GM23248 (cell line): ENCODE measurements around the gene ZC3H7A. TPM values are rescaled to one million over a fixed set of nuclear protein-coding genes. Genes with fewer than 3 reads are reported as not detected.

ENCODE experiments used
- DNase-seq: peaks from one replicate; pipeline ENCODE4 v3.0.0-alpha.2; 2015
- H2AFZ ChIP-seq: fragments of 200-600 bp; sonication (generic); 2 replicates; pipeline ENCODE4 v1.6.1; 2016; ENCODE audit warnings: antibody characterized with exemption
- H3F3A ChIP-seq: fragments of 200-600 bp; sonication (generic); 2 replicates; pipeline ENCODE4 v1.6.1; 2016; ENCODE audit warnings: mild to moderate bottlenecking, antibody characterized with exemption, mixed run types; ENCODE audit not compliant: insufficient read depth
- H3K27ac ChIP-seq: fragments of 200-600 bp; sonication (generic); 2 replicates; pipeline ENCODE4 v1.5.1; 2016; ENCODE audit warnings: mild to moderate bottlenecking
- H3K27me3 ChIP-seq: fragments of 200-600 bp; sonication (generic); replicated peaks from 2 replicates; pipeline ENCODE4 v1.6.1; 2016; ENCODE audit warnings: mild to moderate bottlenecking; ENCODE audit not compliant: insufficient read depth
- H3K36me3 ChIP-seq: fragments of 200-600 bp; sonication (generic); 2 replicates; pipeline ENCODE4 v1.6.1; 2016; ENCODE audit warnings: low read depth, mild to moderate bottlenecking
- H3K4me1 ChIP-seq: fragments of 200-600 bp; sonication (generic); 2 replicates; pipeline ENCODE4 v1.6.1; 2016; ENCODE audit warnings: mild to moderate bottlenecking; ENCODE audit not compliant: insufficient read depth
- H3K4me2 ChIP-seq: fragments of 200-600 bp; sonication (generic); one replicate; pipeline ENCODE4 v1.6.1; 2016; ENCODE audit warnings: mild to moderate bottlenecking; ENCODE audit not compliant: unreplicated experiment
- H3K4me3 ChIP-seq: fragments of 200-600 bp; sonication (generic); 2 replicates; pipeline ENCODE4 v1.5.1; 2016; ENCODE audit warnings: mild to moderate bottlenecking
- H3K79me2 ChIP-seq: fragments of 200-600 bp; sonication (generic); 2 replicates; pipeline ENCODE4 v1.6.1; 2016; ENCODE audit warnings: mild to moderate bottlenecking; ENCODE audit not compliant: insufficient read depth
- H3K9ac ChIP-seq: fragments of 200-600 bp; sonication (generic); 2 replicates; pipeline ENCODE4 v1.6.1; 2016; ENCODE audit warnings: mild to moderate bottlenecking
- H3K9me2 ChIP-seq: fragments of 200-600 bp; sonication (generic); 2 replicates; pipeline ENCODE4 v1.6.1; 2016; ENCODE audit warnings: mixed run types, mild to moderate bottlenecking, moderate library complexity; ENCODE audit not compliant: insufficient read depth
- H3K9me3 ChIP-seq: fragments of 200-600 bp; sonication (generic); one replicate; pipeline ENCODE4 v1.6.1; 2017; ENCODE audit warnings: low read depth
- H4K20me1 ChIP-seq: fragments of 200-600 bp; sonication (generic); 2 replicates; pipeline ENCODE4 v1.6.0; 2016; ENCODE audit not compliant: insufficient read depth
- EZH2 ChIP-seq: fragments of 200-600 bp; sonication (generic); IDR thresholded peaks from 2 replicates; pipeline ENCODE4 v1.6.1; 2018; ENCODE audit warnings: antibody characterized with exemption, mild to moderate bottlenecking; ENCODE audit not compliant: insufficient read depth, poor library complexity, severe bottlenecking
- EZH2phosphoT487 ChIP-seq: fragments of 200-600 bp; sonication (generic); IDR thresholded peaks from 2 replicates; pipeline ENCODE4 v1.6.1; 2018; ENCODE audit warnings: antibody characterized with exemption, moderate library complexity, mild to moderate bottlenecking, low read depth; ENCODE audit not compliant: insufficient read depth
- WGBS, 2 experiments: methylation state at CpG; one replicate each; pipeline ENCODE4 v1.1.6; 2015 to 2017; ENCODE audit warnings: low lambda C conversion rate in 2 of 2, low coverage in 1 of 2; ENCODE audit errors: missing lambda C conversion rate in 2 of 2; 5-methylcytosine and 5-hydroxymethylcytosine counted together
- in situ Hi-C: fragments of 300-500 bp; cut with MboI; formaldehyde crosslinking; loops from 2 replicates; pipeline ENCODE4 v1.15.0; 2020
- polyA plus RNA-seq: library from polyadenylated mRNA; unstranded; fragments of >200 nt; fragmentation: Nextera tagmentation; extraction: Ambion mirVana; gene quantifications from 2 replicates; pipeline ENCODE4 v1.2.1, GENCODE V29; 2016
- total RNA-seq: library from RNA; depleted of rRNA; stranded (reverse); fragments of >200 nt; shearing (Covaris generic); gene quantifications from 2 replicates; pipeline ENCODE4 v1.2.3, GENCODE V29; 2014

Gene ZC3H7A
- total and polyA plus RNA-seq, 2 experiments from 2014 or later, result 33.6 to 48.0 TPM

DNA sequence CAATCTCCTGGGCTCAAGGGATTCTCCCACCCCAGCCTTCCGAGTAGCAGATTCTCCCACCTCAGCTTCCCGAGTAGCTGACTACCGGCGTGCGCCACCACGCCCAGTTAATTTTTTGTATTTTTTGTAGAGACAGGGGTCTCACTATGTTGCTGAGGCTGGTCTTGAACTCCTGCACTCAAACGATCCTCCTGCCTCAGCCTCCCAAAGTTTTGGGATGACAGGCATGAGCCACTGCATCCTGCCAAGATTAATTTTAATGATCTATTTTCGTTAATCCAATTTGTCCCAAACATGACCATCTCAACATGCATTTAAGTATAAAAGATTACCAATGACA, 1.2 kb downstream of the ZC3H7A start:
- 35 to 43% methylated on average over 8 of the region's 8 CpGs for WGBS, 2 experiments
- Histone ChIP-seq H3K9ac (peak overlapping the region; percentile 98), H3K9me3 (no peaks in the 10 kb centered on the region), H2AFZ (peak overlapping the region; percentile 34; the same call in 1 of the 2 replicates), H3K4me1 (peaks cover 49% of the 10 kb centered on the region), H4K20me1 (0 out of 2 replicates have a peak, but pooled peaks cover 13% of the 10 kb centered on the region), H3K27ac (peak overlapping the region; percentile 90), H3K9me2 (no peaks in the 10 kb centered on the region; the same call in 1 of the 2 replicates), H3K36me3 (no peaks in the 10 kb centered on the region; the same call in 1 of the 2 replicates), H3K79me2 (peaks cover 82% of the 10 kb centered on the region), H3F3A (peaks cover 52% of the 10 kb centered on the region), H3K4me3 (peak overlapping the region; percentile 85), H3K27me3 (no peaks in the 10 kb centered on the region), H3K4me2 (peak overlapping the region; percentile 86)
- TF ChIP-seq EZH2phosphoT487 (no peak), EZH2 (no peak)
- no peak for DNase-seq
- in situ Hi-C loops, result no loop called here

DNA sequence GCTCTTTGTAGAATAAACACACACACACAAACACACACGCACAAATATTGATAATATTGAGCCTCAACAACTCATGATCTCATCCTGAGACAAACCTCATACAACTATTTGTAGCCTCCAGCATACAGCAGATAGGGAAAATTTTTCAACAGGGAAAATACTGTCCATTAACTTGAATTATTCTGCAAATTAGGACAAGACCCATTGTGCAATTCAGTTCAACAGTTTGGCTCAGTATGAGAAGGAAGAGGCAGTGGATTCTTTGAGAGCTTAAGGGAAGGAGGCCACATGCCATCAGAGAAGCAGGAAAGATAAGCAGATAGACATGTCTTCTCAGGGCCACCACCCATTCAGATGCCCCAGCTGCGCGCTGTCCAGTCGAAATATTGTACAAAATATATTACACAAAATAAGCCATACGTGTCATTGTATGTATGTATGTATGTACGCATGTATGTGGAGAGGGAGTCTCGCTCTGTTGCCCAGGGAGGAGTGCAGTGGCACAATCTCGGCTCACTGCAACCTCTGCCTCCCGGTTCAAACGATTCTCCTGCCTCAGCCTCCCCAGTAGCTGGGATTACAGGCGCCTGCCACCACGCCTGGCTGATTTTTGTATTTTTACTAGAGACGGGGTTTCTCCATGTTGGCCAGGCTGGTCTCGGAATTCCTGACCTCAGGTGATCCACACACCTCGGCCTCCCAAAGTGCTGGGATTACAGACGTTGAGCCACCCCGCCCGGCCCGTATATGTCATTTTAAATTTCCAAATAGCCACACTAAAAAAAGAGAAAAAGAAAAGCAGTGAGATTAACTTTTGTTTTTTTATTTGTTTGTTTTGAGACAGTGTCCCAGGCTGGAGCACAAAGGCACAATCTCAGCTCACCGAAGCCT, 1.8 kb downstream of the ZC3H7A start:
- peak overlapping the region; percentile 98 for H3K9ac ChIP-seq
- DNase-seq, result peak; percentile 35

DNA sequence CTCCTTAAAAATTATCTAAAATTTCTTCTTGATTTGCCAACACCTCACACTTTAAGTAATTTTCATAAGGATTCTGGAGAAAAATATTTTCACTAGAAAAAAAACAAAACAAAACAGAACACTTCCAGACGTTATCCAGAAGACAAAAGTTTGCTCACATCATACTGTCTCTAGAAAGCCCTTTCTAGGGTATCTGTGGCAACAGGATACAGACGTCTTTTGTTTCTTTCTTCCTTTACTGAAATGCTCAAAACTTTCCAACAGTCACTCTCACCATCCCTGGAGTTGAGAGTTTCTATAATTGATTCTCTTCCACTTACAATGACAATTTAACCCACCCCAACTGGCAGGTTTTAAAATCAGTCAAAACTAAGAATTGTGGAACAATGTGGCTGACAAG, 2.6 kb downstream of the ZC3H7A start:
- H3K9me3 ChIP-seq, result no peaks in the 10 kb centered on the region
- H3K9ac ChIP-seq, result peak overlapping the region; percentile 98; the same call in 1 of the 2 replicates
- no peaks in the 10 kb centered on the region; the same call in 1 of the 2 replicates for H3K9me2 ChIP-seq
- DNase-seq, result no peak
- H3K36me3 ChIP-seq, result peaks cover 4% of the 10 kb centered on the region; the same call in 1 of the 2 replicates
- peaks cover 41% of the 10 kb centered on the region for H3F3A ChIP-seq
- H3K79me2 ChIP-seq, result peaks cover 90% of the 10 kb centered on the region
- 0 out of 2 replicates have a peak, but pooled peaks cover 22% of the 10 kb centered on the region for H4K20me1 ChIP-seq
- no peaks in the 10 kb centered on the region for H3K27me3 ChIP-seq
- no peak for TF ChIP-seq EZH2
- 26 to 43% methylated on average over 2 of the region's 2 CpGs for WGBS, 2 experiments
- H3K27ac ChIP-seq, result peak overlapping the region; percentile 90
- H3K4me2 ChIP-seq, result peak overlapping the region; percentile 86
- in situ Hi-C loops, result no loop called here
- peak overlapping the region; percentile 85; the same call in 1 of the 2 replicates for H3K4me3 ChIP-seq
- no peak overlapping the region for H2AFZ ChIP-seq
- peaks cover 42% of the 10 kb centered on the region for H3K4me1 ChIP-seq

More for the DNA sequence above, 1.8 kb downstream of the ZC3H7A start:
- Histone ChIP-seq H2AFZ (no peak overlapping the region), H3K4me2 (peak overlapping the region; percentile 86), H3K27me3 (no peaks in the 10 kb centered on the region), H3F3A (peaks cover 49% of the 10 kb centered on the region), H3K9me3 (no peaks in the 10 kb centered on the region), H3K27ac (peak overlapping the region; percentile 90), H3K4me1 (peaks cover 43% of the 10 kb centered on the region), H4K20me1 (0 out of 2 replicates have a peak, but pooled peaks cover 14% of the 10 kb centered on the region), H3K36me3 (peaks cover 1% of the 10 kb centered on the region; the same call in 1 of the 2 replicates), H3K79me2 (peaks cover 88% of the 10 kb centered on the region), H3K4me3 (peak overlapping the region; percentile 85), H3K9me2 (no peaks in the 10 kb centered on the region; the same call in 1 of the 2 replicates)
- in situ Hi-C loops, result no loop called here
- TF ChIP-seq EZH2phosphoT487 (no peak), EZH2 (no peak)
- WGBS, 2 experiments, result 85 to 86% methylated on average over 19 to 20 of the region's 20 CpGs

DNA sequence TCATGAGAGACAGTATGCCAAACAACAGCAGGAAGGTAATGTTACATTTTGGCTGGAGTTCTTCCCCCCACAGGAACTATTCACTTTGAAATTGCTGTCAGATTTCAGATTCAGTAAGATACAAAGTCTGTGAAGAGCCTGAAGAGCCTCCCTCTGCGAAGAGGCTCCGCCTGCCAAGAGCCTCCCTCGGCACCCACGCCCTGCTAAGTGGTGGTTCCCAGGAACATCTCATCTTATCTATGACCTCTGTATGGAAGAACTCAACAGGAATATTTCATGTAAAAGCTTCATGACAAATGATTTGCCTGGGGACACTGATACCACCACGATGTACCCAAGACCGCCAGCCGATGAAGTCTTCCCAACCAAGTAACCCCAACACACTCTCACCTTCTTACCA, 3.2 kb downstream of the ZC3H7A start:
- peak overlapping the region; percentile 90; the same call in 1 of the 2 replicates for H3K27ac ChIP-seq
- peaks cover 4% of the 10 kb centered on the region; the same call in 1 of the 2 replicates for H3K36me3 ChIP-seq
- peak overlapping the region; percentile 98; the same call in 1 of the 2 replicates for H3K9ac ChIP-seq
- no peak for TF ChIP-seq EZH2
- no peak for TF ChIP-seq EZH2phosphoT487
- H3K4me3 ChIP-seq, result no peak overlapping the region
- H3F3A ChIP-seq, result peaks cover 37% of the 10 kb centered on the region
- H2AFZ ChIP-seq, result no peak overlapping the region
- 75 to 78% methylated on average over 7 of the region's 7 CpGs for WGBS, 2 experiments
- H3K4me2 ChIP-seq, result peak overlapping the region; percentile 30
- H3K79me2 ChIP-seq, result peaks cover 90% of the 10 kb centered on the region
- peaks cover 36% of the 10 kb centered on the region for H3K4me1 ChIP-seq
- H4K20me1 ChIP-seq, result 0 out of 2 replicates have a peak, but pooled peaks cover 22% of the 10 kb centered on the region
- peak; percentile 43 for DNase-seq
- H3K9me2 ChIP-seq, result no peaks in the 10 kb centered on the region; the same call in 1 of the 2 replicates
- H3K9me3 ChIP-seq, result no peaks in the 10 kb centered on the region
- no peaks in the 10 kb centered on the region for H3K27me3 ChIP-seq
- in situ Hi-C loops, result no loop called here
